LNCAP (cell line): ENCODE measurements around the gene PNPLA2.

Experiments used
- CTCF ChIP-seq: fragments of 450-650 bp; IDR thresholded peaks from 2 replicates; pipeline ENCODE4 v1.5.1; 2017; ENCODE audit warnings: mild to moderate bottlenecking

Gene PNPLA2

GRCh38 chr11:831961-832528 lies 13.3 kb downstream of the PNPLA2 start:
- no peak for TF ChIP-seq CTCF

GRCh38 chr11:832529-833113 lies 13.9 kb downstream of the PNPLA2 start, which contains the start of gene CD151:
TSS of gene CD151 (plus strand) at chr11:832952. CDS start at chr11:836070, 3,118 bp downstream.
- no peak for TF ChIP-seq CTCF

- no peak for TF ChIP-seq CTCF
Measured at GRCh38 chr11:833114-833791, 14.5 kb downstream of the PNPLA2 start.

GRCh38 chr11:833849-834311 lies 15.2 kb downstream of the PNPLA2 start:
- TF ChIP-seq CTCF, result no peak

- TF ChIP-seq CTCF, result no peak
Measured at GRCh38 chr11:834371-835316, 15.9 kb downstream of the PNPLA2 start.

GRCh38 chr11:836274-836673 lies 17.6 kb downstream of the PNPLA2 start:
- TF ChIP-seq CTCF, result no peak

- TF ChIP-seq CTCF, result no peak
Measured at GRCh38 chr11:836700-837099, 18.0 kb downstream of the PNPLA2 start.
